HG02610 (cell line): ENCODE results near the gene CFAP77.

Source experiments
- ATAC-seq: cut with Tn5 transposase; IDR thresholded peaks from one replicate; pipeline ENCODE4 v1.9.1; 2021; ENCODE audit warnings: mild to moderate bottlenecking, moderate library complexity; ENCODE audit not compliant: unreplicated experiment

The CFAP77 gene

GRCh38 chr9:132575005-132575609 is 165.1 kb downstream of the CFAP77 start:
- no peak for ATAC-seq

GRCh38 chr9:132575811-132576210 is 165.8 kb downstream of the CFAP77 start:
- ATAC-seq, result no peak

- no peak for ATAC-seq
Observed at GRCh38 chr9:132577119-132577518, 167.1 kb downstream of the CFAP77 start.

- ATAC-seq, result no peak
Observed at GRCh38 chr9:132578367-132578932, 168.4 kb downstream of the CFAP77 start.

GRCh38 chr9:132579427-132579798 is 169.4 kb downstream of the CFAP77 start:
- ATAC-seq, result no peak

GRCh38 chr9:132582276-132582785 is 172.3 kb downstream of the CFAP77 start, which contains the start of gene BARHL1:
Gene BARHL1 (plus strand): TSS chr9:132582606. CDS start chr9:132582798, 192 bp downstream.
- no peak for ATAC-seq

GRCh38 chr9:132582786-132583583 is 173.0 kb downstream of the CFAP77 start:
- no peak for ATAC-seq

GRCh38 chr9:132583584-132584304 is 173.7 kb downstream of the CFAP77 start:
- no peak for ATAC-seq

GRCh38 chr9:132584601-132585560 is 174.9 kb downstream of the CFAP77 start:
- ATAC-seq, result no peak

- no peak for ATAC-seq
Observed at GRCh38 chr9:132585954-132586829, 176.2 kb downstream of the CFAP77 start.

GRCh38 chr9:132586830-132587591 is 177.0 kb downstream of the CFAP77 start:
- no peak for ATAC-seq

- no peak for ATAC-seq
Observed at GRCh38 chr9:132587592-132587955, 177.6 kb downstream of the CFAP77 start.

- no peak for ATAC-seq
Observed at GRCh38 chr9:132588098-132588497, 178.1 kb downstream of the CFAP77 start.

GRCh38 chr9:132588501-132589147 is 178.6 kb downstream of the CFAP77 start:
- ATAC-seq, result no peak

GRCh38 chr9:132589148-132590036 is 179.4 kb downstream of the CFAP77 start:
- no peak for ATAC-seq

- no peak for ATAC-seq
Observed at GRCh38 chr9:132590037-132590317, 180.0 kb downstream of the CFAP77 start.
